Astrocyte (in vitro differentiated cells and primary cell): ENCODE measurements around the gene OBSL1.

Source experiments
- CTCF ChIP-seq: IDR thresholded peaks from 2 replicates; pipeline ENCODE4 v1.5.1; 2011; ENCODE audit warnings: low read depth, mild to moderate bottlenecking, inconsistent platforms, low read length, moderate library complexity; ENCODE audit not compliant: insufficient read depth
- EZH2 ChIP-seq: IDR thresholded peaks from 2 replicates; pipeline ENCODE4 v1.6.1; 2012; ENCODE audit warnings: mild to moderate bottlenecking, low read length, inconsistent platforms; ENCODE audit not compliant: insufficient read depth

- TF ChIP-seq EZH2 (no peak), CTCF (no peak)
These were observed 17.8 kb downstream of the OBSL1 start for GRCh38 chr2:219553463-219553963.
